HepG2 (cell line): Measurements from ENCODE around the gene NRN1L. TPM values are rescaled to one million over a fixed set of nuclear protein-coding genes. Genes with fewer than 3 reads are reported as not detected.

Source experiments
- CAMTA2 ChIP-seq: sonication (generic); formaldehyde crosslinking; IDR thresholded peaks from 2 replicates; pipeline ENCODE4 v1.4.0; 2020; ENCODE audit warnings: mild to moderate bottlenecking, missing genetic modification reagents, borderline replicate concordance
- ETV6 ChIP-seq: sonication (generic); formaldehyde crosslinking; conservative IDR thresholded peaks from 2 replicates; pipeline ENCODE4 v1.4.0; 2020; ENCODE audit warnings: missing genetic modification reagents
- HNRNPH1 ChIP-seq: fragments of 200-400 bp; formaldehyde crosslinking; optimal IDR thresholded peaks from 2 replicates; pipeline ENCODE3; 2017; ENCODE audit warnings: mild to moderate bottlenecking, low read depth, low read length
- HNRNPLL ChIP-seq: fragments of 200-400 bp; formaldehyde crosslinking; IDR thresholded peaks from 2 replicates; pipeline ENCODE4 v1.6.1; 2017; ENCODE audit warnings: mild to moderate bottlenecking, low read depth, low read length; ENCODE audit not compliant: poor library complexity, severe bottlenecking
- MBNL3 ChIP-seq: fragments of 250-450 bp; sonication (Bioruptor Pico); conservative IDR thresholded peaks from 2 replicates; pipeline ENCODE4 v1.8.0; 2022; ENCODE audit warnings: mild to moderate bottlenecking, inconsistent platforms
- RCOR2 ChIP-seq: IDR thresholded peaks from 2 replicates; pipeline ENCODE4 v1.6.1; 2016; ENCODE audit warnings: missing biosample characterization, missing genetic modification reagents
- SPEN ChIP-seq: sonication (generic); formaldehyde crosslinking; IDR thresholded peaks from 2 replicates; pipeline ENCODE4 v1.5.1; 2020; ENCODE audit warnings: low read depth, mild to moderate bottlenecking, missing genetic modification reagents
- YY1 ChIP-seq: IDR thresholded peaks from 2 replicates; pipeline ENCODE4 v1.6.1; 2011; ENCODE audit warnings: low read length, low read depth, moderate library complexity, mild to moderate bottlenecking; ENCODE audit not compliant: insufficient read depth, insufficient replicate concordance
- ZNF180 ChIP-seq: sonication (generic); formaldehyde crosslinking; IDR thresholded peaks from 2 replicates; pipeline ENCODE4 v1.4.0; 2020; ENCODE audit warnings: low read depth, missing genetic modification reagents, borderline replicate concordance
- ZNF230 ChIP-seq: sonication (generic); formaldehyde crosslinking; IDR thresholded peaks from 2 replicates; pipeline ENCODE4 v1.4.0; 2020; ENCODE audit warnings: mild to moderate bottlenecking, missing genetic modification reagents
- polyA plus RNA-seq, 8 experiments: library from polyadenylated mRNA; depleted of rRNA in 3 of 8; stranded (reverse) in 7 of 8; unstranded in 1 of 8; fragments of >200 nt; fragmentation: Illumina TruSeq in 4 of 8; extraction: Trizol in 4 of 8; gene quantifications; 2 replicates each; pipeline versions ENCODE4 v1.2.1 to v1.2.3, GENCODE V29; 2011 to 2016; ENCODE audit warnings: low read depth in 4 of 8, missing spikeins in 1 of 8, mixed read lengths in 1 of 8; ENCODE audit not compliant: insufficient read depth in 1 of 8
- total RNA-seq, 5 experiments: library from RNA; depleted of rRNA; stranded (reverse); fragments of >200 nt; fragmentation: Illumina TruSeq; extraction: Trizol; gene quantifications; 2 replicates each; pipeline ENCODE4 v1.2.3, GENCODE V29; 2016; ENCODE audit warnings: low read depth in 1 of 5
- TF ChIP-seq, protein P1 (sequence below): sonication (generic); formaldehyde crosslinking; IDR thresholded peaks from 2 replicates; pipeline ENCODE4 v1.4.0; 2020; ENCODE audit warnings: missing genetic modification reagents
- TF ChIP-seq, protein P2 (sequence below): sonication (generic); formaldehyde crosslinking; IDR thresholded peaks from 2 replicates; pipeline ENCODE4 v1.5.0; 2020; ENCODE audit warnings: mild to moderate bottlenecking, missing genetic modification reagents
- TF ChIP-seq, protein P3 (sequence below): sonication (generic); formaldehyde crosslinking; IDR thresholded peaks from 2 replicates; pipeline ENCODE4 v1.4.0; 2020; ENCODE audit warnings: mild to moderate bottlenecking, missing genetic modification reagents

NRN1L gene
- total and polyA plus RNA-seq, 2 of the 13 experiments (the other 11 are each of a cell fraction or from before 2014, with no cell fraction given), result 0.53 to 1.2 TPM

DNA sequence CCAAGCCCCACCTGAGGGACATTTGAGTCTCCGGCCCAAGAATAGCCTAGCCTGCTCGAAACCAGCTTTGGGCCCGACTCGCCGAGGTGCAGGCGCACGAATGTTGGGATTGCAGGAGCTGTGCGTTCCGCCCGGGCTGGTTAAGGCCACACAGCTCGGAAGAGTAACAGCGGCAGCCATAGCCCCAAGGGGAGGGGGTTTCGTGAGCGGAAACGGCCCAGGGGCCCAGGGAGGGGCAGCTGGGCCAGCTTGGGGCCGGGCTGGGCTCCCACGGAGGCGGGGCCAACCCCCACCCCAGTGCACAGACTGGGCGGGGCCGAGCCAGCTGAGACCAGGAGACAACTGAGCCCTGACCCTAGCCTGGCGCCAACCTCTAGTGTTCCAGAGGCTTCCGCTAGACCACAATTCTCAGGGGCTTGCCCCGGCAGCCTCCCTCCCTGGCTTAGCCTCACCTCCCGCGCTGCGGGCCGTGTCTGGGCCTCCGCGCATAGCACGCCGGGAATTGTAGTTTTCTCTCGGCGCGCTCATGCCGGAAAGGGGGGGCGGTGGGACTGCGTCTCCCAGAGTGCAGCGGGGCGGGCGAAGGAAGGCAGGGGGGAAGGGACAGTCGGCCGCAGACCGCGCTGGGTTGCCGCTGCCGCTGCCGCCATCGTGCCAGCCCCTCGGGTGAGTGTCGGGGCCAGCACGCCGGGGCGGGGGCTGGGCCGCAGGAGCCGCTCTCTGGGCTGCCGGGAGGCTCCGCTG lies 38.2 kb upstream of the NRN1L start, which contains the start of gene NUTF2 (continued):
- TF ChIP-seq, protein P1, sequence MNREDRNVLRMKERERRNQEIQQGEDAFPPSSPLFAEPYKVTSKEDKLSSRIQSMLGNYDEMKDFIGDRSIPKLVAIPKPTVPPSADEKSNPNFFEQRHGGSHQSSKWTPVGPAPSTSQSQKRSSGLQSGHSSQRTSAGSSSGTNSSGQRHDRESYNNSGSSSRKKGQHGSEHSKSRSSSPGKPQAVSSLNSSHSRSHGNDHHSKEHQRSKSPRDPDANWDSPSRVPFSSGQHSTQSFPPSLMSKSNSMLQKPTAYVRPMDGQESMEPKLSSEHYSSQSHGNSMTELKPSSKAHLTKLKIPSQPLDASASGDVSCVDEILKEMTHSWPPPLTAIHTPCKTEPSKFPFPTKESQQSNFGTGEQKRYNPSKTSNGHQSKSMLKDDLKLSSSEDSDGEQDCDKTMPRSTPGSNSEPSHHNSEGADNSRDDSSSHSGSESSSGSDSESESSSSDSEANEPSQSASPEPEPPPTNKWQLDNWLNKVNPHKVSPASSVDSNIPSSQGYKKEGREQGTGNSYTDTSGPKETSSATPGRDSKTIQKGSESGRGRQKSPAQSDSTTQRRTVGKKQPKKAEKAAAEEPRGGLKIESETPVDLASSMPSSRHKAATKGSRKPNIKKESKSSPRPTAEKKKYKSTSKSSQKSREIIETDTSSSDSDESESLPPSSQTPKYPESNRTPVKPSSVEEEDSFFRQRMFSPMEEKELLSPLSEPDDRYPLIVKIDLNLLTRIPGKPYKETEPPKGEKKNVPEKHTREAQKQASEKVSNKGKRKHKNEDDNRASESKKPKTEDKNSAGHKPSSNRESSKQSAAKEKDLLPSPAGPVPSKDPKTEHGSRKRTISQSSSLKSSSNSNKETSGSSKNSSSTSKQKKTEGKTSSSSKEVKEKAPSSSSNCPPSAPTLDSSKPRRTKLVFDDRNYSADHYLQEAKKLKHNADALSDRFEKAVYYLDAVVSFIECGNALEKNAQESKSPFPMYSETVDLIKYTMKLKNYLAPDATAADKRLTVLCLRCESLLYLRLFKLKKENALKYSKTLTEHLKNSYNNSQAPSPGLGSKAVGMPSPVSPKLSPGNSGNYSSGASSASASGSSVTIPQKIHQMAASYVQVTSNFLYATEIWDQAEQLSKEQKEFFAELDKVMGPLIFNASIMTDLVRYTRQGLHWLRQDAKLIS (CRISPR knock-in tag), result no peak
- TF ChIP-seq, protein P2, sequence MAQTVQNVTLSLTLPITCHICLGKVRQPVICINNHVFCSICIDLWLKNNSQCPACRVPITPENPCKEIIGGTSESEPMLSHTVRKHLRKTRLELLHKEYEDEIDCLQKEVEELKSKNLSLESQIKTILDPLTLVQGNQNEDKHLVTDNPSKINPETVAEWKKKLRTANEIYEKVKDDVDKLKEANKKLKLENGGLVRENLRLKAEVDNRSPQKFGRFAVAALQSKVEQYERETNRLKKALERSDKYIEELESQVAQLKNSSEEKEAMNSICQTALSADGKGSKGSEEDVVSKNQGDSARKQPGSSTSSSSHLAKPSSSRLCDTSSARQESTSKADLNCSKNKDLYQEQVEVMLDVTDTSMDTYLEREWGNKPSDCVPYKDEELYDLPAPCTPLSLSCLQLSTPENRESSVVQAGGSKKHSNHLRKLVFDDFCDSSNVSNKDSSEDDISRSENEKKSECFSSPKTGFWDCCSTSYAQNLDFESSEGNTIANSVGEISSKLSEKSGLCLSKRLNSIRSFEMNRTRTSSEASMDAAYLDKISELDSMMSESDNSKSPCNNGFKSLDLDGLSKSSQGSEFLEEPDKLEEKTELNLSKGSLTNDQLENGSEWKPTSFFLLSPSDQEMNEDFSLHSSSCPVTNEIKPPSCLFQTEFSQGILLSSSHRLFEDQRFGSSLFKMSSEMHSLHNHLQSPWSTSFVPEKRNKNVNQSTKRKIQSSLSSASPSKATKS (CRISPR knock-in tag), result peak; percentile 83; the same call in 1 of the 2 replicates
- TF ChIP-seq ZNF180 (CRISPR knock-in tag) (no peak), YY1 (peak; percentile 90), ETV6 (CRISPR knock-in tag) (no peak), CAMTA2 (CRISPR knock-in tag) (peak; percentile 51; the same call in 1 of the 2 replicates), HNRNPH1 (no peak), RCOR2 (CRISPR knock-in tag) (no peak), MBNL3 (CRISPR knock-in tag) (no peak), HNRNPLL (peak; percentile 84), ZNF230 (0 out of 2 replicates have a peak, but pooled peaks have one; percentile 37), SPEN (peak; percentile 98)
- TF ChIP-seq, protein P3, sequence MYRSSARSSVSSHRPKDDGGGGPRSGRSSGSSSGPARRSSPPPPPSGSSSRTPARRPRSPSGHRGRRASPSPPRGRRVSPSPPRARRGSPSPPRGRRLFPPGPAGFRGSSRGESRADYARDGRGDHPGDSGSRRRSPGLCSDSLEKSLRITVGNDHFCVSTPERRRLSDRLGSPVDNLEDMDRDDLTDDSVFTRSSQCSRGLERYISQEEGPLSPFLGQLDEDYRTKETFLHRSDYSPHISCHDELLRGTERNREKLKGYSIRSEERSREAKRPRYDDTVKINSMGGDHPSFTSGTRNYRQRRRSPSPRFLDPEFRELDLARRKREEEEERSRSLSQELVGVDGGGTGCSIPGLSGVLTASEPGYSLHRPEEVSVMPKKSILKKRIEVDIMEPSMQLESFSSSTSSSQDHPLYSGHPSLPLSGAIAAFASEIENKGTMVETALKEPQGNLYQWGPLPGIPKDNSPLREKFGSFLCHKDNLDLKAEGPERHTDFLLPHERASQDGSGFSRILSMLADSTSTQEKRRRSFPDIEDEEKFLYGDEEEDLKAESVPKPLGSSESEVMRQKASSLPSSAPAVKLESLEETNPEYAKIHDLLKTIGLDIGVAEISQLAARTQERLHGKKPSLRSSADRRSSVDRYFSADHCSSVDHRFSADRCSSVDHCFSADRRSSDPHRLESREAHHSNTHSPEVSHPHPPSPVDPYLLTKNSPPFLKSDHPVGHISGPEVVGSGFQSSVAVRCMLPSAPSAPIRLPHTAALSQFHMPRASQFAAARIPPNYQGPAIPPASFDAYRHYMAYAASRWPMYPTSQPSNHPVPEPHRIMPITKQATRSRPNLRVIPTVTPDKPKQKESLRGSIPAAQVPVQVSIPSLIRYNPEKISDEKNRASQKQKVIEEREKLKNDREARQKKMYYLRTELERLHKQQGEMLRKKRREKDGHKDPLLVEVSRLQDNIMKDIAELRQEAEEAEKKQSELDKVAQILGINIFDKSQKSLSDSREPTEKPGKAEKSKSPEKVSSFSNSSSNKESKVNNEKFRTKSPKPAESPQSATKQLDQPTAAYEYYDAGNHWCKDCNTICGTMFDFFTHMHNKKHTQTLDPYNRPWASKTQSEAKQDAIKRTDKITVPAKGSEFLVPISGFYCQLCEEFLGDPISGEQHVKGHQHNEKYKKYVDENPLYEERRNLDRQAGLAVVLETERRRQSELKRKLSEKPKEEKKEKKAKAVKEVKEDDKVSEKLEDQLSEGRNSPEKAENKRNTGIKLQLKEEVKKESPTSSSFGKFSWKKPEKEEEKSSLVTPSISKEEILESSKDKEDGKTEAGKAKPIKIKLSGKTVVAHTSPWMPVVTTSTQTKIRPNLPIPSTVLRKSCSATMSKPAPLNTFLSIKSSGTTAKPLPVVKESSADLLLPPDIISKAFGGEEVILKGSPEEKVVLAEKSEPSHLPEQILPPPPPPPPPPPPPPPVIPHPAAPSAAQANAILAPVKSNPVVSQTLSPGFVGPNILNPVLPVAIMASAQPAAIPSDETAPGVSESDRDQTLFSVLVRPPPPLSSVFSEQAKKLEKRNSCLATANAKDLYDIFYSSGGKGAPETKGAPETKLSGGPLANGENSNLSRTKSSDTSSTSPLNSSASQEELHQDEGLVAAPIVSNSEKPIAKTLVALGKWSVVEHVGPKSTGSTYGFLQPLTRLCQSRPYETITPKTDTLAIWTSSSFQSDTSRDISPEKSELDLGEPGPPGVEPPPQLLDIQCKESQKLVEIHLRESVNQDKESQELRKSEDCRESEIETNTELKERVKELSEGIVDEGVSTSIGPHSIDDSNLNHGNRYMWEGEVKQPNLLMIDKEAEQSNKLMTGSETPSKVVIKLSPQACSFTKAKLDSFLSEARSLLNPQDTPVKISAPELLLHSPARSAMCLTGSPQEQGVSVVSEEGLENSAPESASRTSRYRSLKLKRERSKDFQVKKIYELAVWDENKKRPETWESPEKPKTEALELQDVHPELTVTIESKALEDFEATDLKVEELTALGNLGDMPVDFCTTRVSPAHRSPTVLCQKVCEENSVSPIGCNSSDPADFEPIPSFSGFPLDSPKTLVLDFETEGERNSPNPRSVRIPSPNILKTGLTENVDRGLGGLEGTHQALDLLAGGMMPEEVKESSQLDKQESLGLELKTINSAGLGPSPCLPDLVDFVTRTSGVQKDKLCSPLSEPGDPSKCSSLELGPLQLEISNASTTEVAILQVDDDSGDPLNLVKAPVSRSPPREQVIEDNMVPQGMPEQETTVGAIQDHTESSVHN, result no peak; the same call in 1 of the 2 replicates
